IgD-negative memory B cell (primary cell): ENCODE results near the gene HIVEP1. TPM values are rescaled to one million over a fixed set of nuclear protein-coding genes. Genes with fewer than 3 reads are reported as not detected.
A peak's percentile ranks its signal among the peaks of the same experiment; 100 is the strongest.

ENCODE experiments used
- H3K27ac Mint-ChIP-seq, 3 donors: one replicate each; pipeline ENCODE4 v1.8.0; 2020 to 2022; ENCODE audit warnings: mild to moderate bottlenecking in 3 of 3, mixed read lengths in 3 of 3, moderate library complexity in 1 of 3
- H3K27me3 Mint-ChIP-seq: one replicate; pipeline ENCODE4 v1.8.0; 2021; ENCODE audit warnings: mixed read lengths
- H3K36me3 Mint-ChIP-seq: one replicate; pipeline ENCODE4 v1.8.0; 2020; ENCODE audit warnings: mild to moderate bottlenecking, mixed read lengths
- H3K4me1 Mint-ChIP-seq, 3 donors: one replicate each; pipeline ENCODE4 v1.8.0; 2020 to 2022; ENCODE audit warnings: mixed read lengths in 3 of 3, mild to moderate bottlenecking in 1 of 3
- H3K4me3 Mint-ChIP-seq, 4 donors: one replicate each; pipeline ENCODE4 v1.8.0; 2020 to 2022; ENCODE audit warnings: mild to moderate bottlenecking in 4 of 4, mixed read lengths in 4 of 4, moderate library complexity in 3 of 4
- H3K9me3 Mint-ChIP-seq, 3 donors: one replicate each; pipeline ENCODE4 v1.8.0; 2020 to 2021; ENCODE audit warnings: mixed read lengths in 3 of 3, mild to moderate bottlenecking in 1 of 3
- polyA plus RNA-seq: library from polyadenylated mRNA; unstranded; fragments of 300-500 nt; fragmentation: Illumina TruSeq; gene quantifications from one replicate; pipeline ENCODE4 v1.2.3, GENCODE V29; 2021

HIVEP1 gene
- polyA plus RNA-seq = 14.7 TPM

GRCh38 chr6:12012038-12012557 lies at the start of gene HIVEP1:
Gene HIVEP1, plus strand, starts transcription at chr6:12012312. Its CDS starts 3,317 bp downstream, at chr6:12015629.
- Mint-ChIP-seq H3K4me3 (peak within 1 kb of the TSS; percentile 97 to 99 (median 98)), H3K36me3 (no peaks in the 10 kb centered on the region), H3K27me3 (no peaks in the 10 kb centered on the region), H3K4me1 (peaks cover 28 to 36% (median 36%) of the 10 kb centered on the region in 3 donors), H3K27ac (peak within 1 kb of the TSS; percentile 99 to 100 (median 100)), H3K9me3 (no peaks in the 10 kb centered on the region)

- Mint-ChIP-seq H3K9me3 (no peaks in the 10 kb centered on the region), H3K27ac (peak overlapping the region in 1 of 3 donors; percentile 18), H3K4me3 (no peak overlapping the region), H3K4me1 (peaks cover 9 to 11% (median 10%) of the 10 kb centered on the region in 3 donors), H3K27me3 (no peaks in the 10 kb centered on the region), H3K36me3 (no peaks in the 10 kb centered on the region)
Measured at GRCh38 chr6:11963756-11964500, 48.2 kb upstream of the HIVEP1 start.

- no peaks in the 10 kb centered on the region for H3K9me3 Mint-ChIP-seq
- no peaks in the 10 kb centered on the region for H3K27me3 Mint-ChIP-seq
- H3K36me3 Mint-ChIP-seq = no peaks in the 10 kb centered on the region
- no peak overlapping the region for H3K27ac Mint-ChIP-seq
- peaks cover 11 to 16% (median 14%) of the 10 kb centered on the region in 3 donors for H3K4me1 Mint-ChIP-seq
- no peak overlapping the region for H3K4me3 Mint-ChIP-seq
Measured at GRCh38 chr6:11964729-11965335, 47.3 kb upstream of the HIVEP1 start.

- Mint-ChIP-seq H3K36me3 (no peaks in the 10 kb centered on the region), H3K4me1 (peaks cover 11 to 16% (median 14%) of the 10 kb centered on the region in 3 donors), H3K27me3 (no peaks in the 10 kb centered on the region), H3K9me3 (no peaks in the 10 kb centered on the region), H3K4me3 (no peak overlapping the region), H3K27ac (no peak overlapping the region)
Measured at GRCh38 chr6:11965499-11965898, 46.6 kb upstream of the HIVEP1 start.

- Mint-ChIP-seq H3K9me3 (no peaks in the 10 kb centered on the region), H3K27ac (peak overlapping the region in 2 of 3 donors; percentile 3 to 10), H3K36me3 (no peaks in the 10 kb centered on the region), H3K4me1 (peaks cover 11 to 16% (median 14%) of the 10 kb centered on the region in 3 donors), H3K4me3 (peak overlapping the region in 2 of 4 donors; percentile 23 to 73), H3K27me3 (no peaks in the 10 kb centered on the region)
Measured at GRCh38 chr6:11968241-11968806, 43.8 kb upstream of the HIVEP1 start.

GRCh38 chr6:11969092-11969491 lies 43.0 kb upstream of the HIVEP1 start:
- H3K27me3 Mint-ChIP-seq = no peaks in the 10 kb centered on the region
- H3K4me1 Mint-ChIP-seq = peaks cover 11 to 16% (median 14%) of the 10 kb centered on the region in 3 donors
- H3K9me3 Mint-ChIP-seq = no peaks in the 10 kb centered on the region
- no peaks in the 10 kb centered on the region for H3K36me3 Mint-ChIP-seq
- H3K4me3 Mint-ChIP-seq = no peak overlapping the region
- no peak overlapping the region for H3K27ac Mint-ChIP-seq

GRCh38 chr6:11970114-11970513 lies 42.0 kb upstream of the HIVEP1 start:
- Mint-ChIP-seq H3K4me1 (peaks cover 11 to 20% (median 17%) of the 10 kb centered on the region in 3 donors), H3K27me3 (no peaks in the 10 kb centered on the region), H3K36me3 (no peaks in the 10 kb centered on the region), H3K4me3 (no peak overlapping the region), H3K27ac (no peak overlapping the region), H3K9me3 (no peaks in the 10 kb centered on the region)

- Mint-ChIP-seq H3K4me1 (peaks cover 18 to 25% (median 23%) of the 10 kb centered on the region in 3 donors), H3K27ac (peak overlapping the region in 1 of 3 donors; percentile 24), H3K9me3 (no peaks in the 10 kb centered on the region), H3K4me3 (no peak overlapping the region), H3K36me3 (no peaks in the 10 kb centered on the region), H3K27me3 (no peaks in the 10 kb centered on the region)
Measured at GRCh38 chr6:11971154-11971553, 41.0 kb upstream of the HIVEP1 start.

- peaks cover 2% of the 10 kb centered on the region for H3K36me3 Mint-ChIP-seq
- no peak overlapping the region for H3K4me3 Mint-ChIP-seq
- peaks cover 25 to 31% (median 31%) of the 10 kb centered on the region in 3 donors for H3K4me1 Mint-ChIP-seq
- H3K27me3 Mint-ChIP-seq = no peaks in the 10 kb centered on the region
- H3K9me3 Mint-ChIP-seq = no peaks in the 10 kb centered on the region
- H3K27ac Mint-ChIP-seq = peak overlapping the region in 1 of 3 donors; percentile 75
Measured at GRCh38 chr6:11972270-11972669, 39.8 kb upstream of the HIVEP1 start.

GRCh38 chr6:11972806-11973205 lies 39.3 kb upstream of the HIVEP1 start:
- peak overlapping the region in 1 of 3 donors; percentile 75 for H3K27ac Mint-ChIP-seq
- H3K4me3 Mint-ChIP-seq = no peak overlapping the region
- H3K4me1 Mint-ChIP-seq = peaks cover 25 to 33% (median 31%) of the 10 kb centered on the region in 3 donors
- H3K27me3 Mint-ChIP-seq = no peaks in the 10 kb centered on the region
- H3K36me3 Mint-ChIP-seq = peaks cover 2% of the 10 kb centered on the region
- no peaks in the 10 kb centered on the region for H3K9me3 Mint-ChIP-seq

- Mint-ChIP-seq H3K27me3 (no peaks in the 10 kb centered on the region), H3K9me3 (no peaks in the 10 kb centered on the region), H3K36me3 (peaks cover 2% of the 10 kb centered on the region), H3K27ac (no peak overlapping the region), H3K4me3 (no peak overlapping the region), H3K4me1 (peaks cover 23 to 34% (median 28%) of the 10 kb centered on the region in 3 donors)
Measured at GRCh38 chr6:11973238-11973637, 38.9 kb upstream of the HIVEP1 start.

- Mint-ChIP-seq H3K4me1 (peaks cover 19 to 28% (median 21%) of the 10 kb centered on the region in 3 donors), H3K9me3 (no peaks in the 10 kb centered on the region), H3K27me3 (no peaks in the 10 kb centered on the region), H3K27ac (no peak overlapping the region), H3K4me3 (peak overlapping the region in 1 of 4 donors; percentile 30), H3K36me3 (peaks cover 2% of the 10 kb centered on the region)
Measured at GRCh38 chr6:11974089-11974488, 38.0 kb upstream of the HIVEP1 start.

GRCh38 chr6:11975353-11975977 lies 36.6 kb upstream of the HIVEP1 start:
- H3K9me3 Mint-ChIP-seq = no peaks in the 10 kb centered on the region
- H3K36me3 Mint-ChIP-seq = peaks cover 2% of the 10 kb centered on the region
- peak overlapping the region; percentile 1 to 25 (median 5) for H3K27ac Mint-ChIP-seq
- peaks cover 17 to 24% (median 19%) of the 10 kb centered on the region in 3 donors for H3K4me1 Mint-ChIP-seq
- H3K4me3 Mint-ChIP-seq = peak overlapping the region in 2 of 4 donors; percentile 19 to 45
- H3K27me3 Mint-ChIP-seq = no peaks in the 10 kb centered on the region

- Mint-ChIP-seq H3K27me3 (no peaks in the 10 kb centered on the region), H3K9me3 (no peaks in the 10 kb centered on the region), H3K4me1 (peaks cover 17 to 24% (median 19%) of the 10 kb centered on the region in 3 donors), H3K36me3 (peaks cover 2% of the 10 kb centered on the region), H3K27ac (no peak overlapping the region), H3K4me3 (peak overlapping the region in 1 of 4 donors; percentile 75)
Measured at GRCh38 chr6:11976489-11976888, 35.6 kb upstream of the HIVEP1 start.

- Mint-ChIP-seq H3K36me3 (peaks cover 2% of the 10 kb centered on the region), H3K27me3 (no peaks in the 10 kb centered on the region), H3K4me3 (no peak overlapping the region), H3K9me3 (no peaks in the 10 kb centered on the region), H3K4me1 (peaks cover 17 to 24% (median 19%) of the 10 kb centered on the region in 3 donors), H3K27ac (no peak overlapping the region)
Measured at GRCh38 chr6:11977193-11977592, 34.9 kb upstream of the HIVEP1 start.
